Fibroblast of mammary gland (primary cell): Measurements from ENCODE around the gene ZNF22.

Experiments
- DNase-seq: peaks from one replicate; pipeline ENCODE4 v3.0.0-alpha.2; 2010; ENCODE audit warnings: low read depth
- H3K4me3 ChIP-seq: 2 replicates; pipeline ENCODE4 v1.5.1; 2011; ENCODE audit warnings: low read depth, mild to moderate bottlenecking, low read length, moderate library complexity; ENCODE audit not compliant: control insufficient read depth
- CTCF ChIP-seq: conservative IDR thresholded peaks from 2 replicates; pipeline ENCODE4 v1.5.1; 2011; ENCODE audit warnings: low read depth, low read length, inconsistent platforms; ENCODE audit not compliant: control insufficient read depth, insufficient read depth

Gene ZNF22

GRCh38 chr10:44992732-44993225, 7.9 kb upstream of the ZNF22 start:
- no peak for TF ChIP-seq CTCF
- H3K4me3 ChIP-seq = no peak overlapping the region
- no peak for DNase-seq

- DNase-seq = no peak
- TF ChIP-seq CTCF = no peak
- no peak overlapping the region for H3K4me3 ChIP-seq
Measured at GRCh38 chr10:44993226-44993921, 7.3 kb upstream of the ZNF22 start.

- H3K4me3 ChIP-seq = no peak overlapping the region
Measured at GRCh38 chr10:44993922-44994751, 6.6 kb upstream of the ZNF22 start.

GRCh38 chr10:44994752-44995530, 5.8 kb upstream of the ZNF22 start:
- no peak overlapping the region for H3K4me3 ChIP-seq
- TF ChIP-seq CTCF = no peak
- DNase-seq = no peak

More at GRCh38 chr10:44993922-44994751, 6.6 kb upstream of the ZNF22 start:
- TF ChIP-seq CTCF = no peak
- peak; percentile 40 for DNase-seq

- TF ChIP-seq CTCF = no peak
- DNase-seq = no peak
- H3K4me3 ChIP-seq = no peak overlapping the region
Measured at GRCh38 chr10:44995581-44995913, 5.2 kb upstream of the ZNF22 start.

GRCh38 chr10:44995914-44996669, 4.6 kb upstream of the ZNF22 start:
- no peak overlapping the region for H3K4me3 ChIP-seq
- no peak for TF ChIP-seq CTCF
- peak; percentile 81 for DNase-seq
